Ishikawa (cell line): Measurements from ENCODE around the gene MAGI2.

Source experiments
- CEBPB ChIP-seq: IDR thresholded peaks from 2 replicates; pipeline ENCODE4 v1.6.1; 2012
- CREB1 ChIP-seq: IDR thresholded peaks from 2 replicates; pipeline ENCODE4 v1.6.1; 2012; ENCODE audit warnings: low read depth
- EGR1 ChIP-seq: IDR thresholded peaks from 2 replicates; pipeline ENCODE4 v1.6.1; 2012
- EP300 ChIP-seq: IDR thresholded peaks from 2 replicates; pipeline ENCODE4 v1.6.1; 2012; ENCODE audit warnings: borderline replicate concordance
- FOXM1 ChIP-seq: IDR thresholded peaks from 2 replicates; pipeline ENCODE4 v1.6.1; 2012; ENCODE audit warnings: low read depth, borderline replicate concordance
- NFIC ChIP-seq: IDR thresholded peaks from 2 replicates; pipeline ENCODE4 v1.6.1; 2012
- RAD21 ChIP-seq: IDR thresholded peaks from 2 replicates; pipeline ENCODE4 v1.6.1; 2012; ENCODE audit warnings: low read depth
- REST ChIP-seq: IDR thresholded peaks from 2 replicates; pipeline ENCODE4 v1.6.1; 2012; ENCODE audit warnings: low read depth, mild to moderate bottlenecking
- TAF1 ChIP-seq: IDR thresholded peaks from 2 replicates; pipeline ENCODE4 v1.6.1; 2012; ENCODE audit warnings: low read depth, mild to moderate bottlenecking
- TCF12 ChIP-seq: IDR thresholded peaks from 2 replicates; pipeline ENCODE4 v1.6.1; 2012; ENCODE audit warnings: low read depth
- TEAD4 ChIP-seq: IDR thresholded peaks from 2 replicates; pipeline ENCODE4 v1.6.1; 2012
- USF1 ChIP-seq: IDR thresholded peaks from 2 replicates; pipeline ENCODE4 v1.6.1; 2012
- YY1 ChIP-seq: IDR thresholded peaks from 2 replicates; pipeline ENCODE4 v1.6.1; 2012; ENCODE audit warnings: low read depth
- ZBTB7A ChIP-seq: IDR thresholded peaks from 2 replicates; pipeline ENCODE4 v1.6.1; 2012; ENCODE audit warnings: low read depth
- TF ChIP-seq, protein P1 (sequence below): IDR thresholded peaks from 2 replicates; pipeline ENCODE4 v1.6.1; 2012

MAGI2 gene

GRCh38 chr7:78264105-78264504 lies 1189.4 kb downstream of the MAGI2 start:
- TF ChIP-seq EP300 = no peak
- no peak for TF ChIP-seq CEBPB
- TF ChIP-seq TEAD4 = no peak
- no peak for TF ChIP-seq EGR1
- no peak for TF ChIP-seq REST
- TF ChIP-seq TAF1 = no peak
- TF ChIP-seq CREB1 = no peak
- no peak for TF ChIP-seq YY1
- no peak for TF ChIP-seq NFIC

- TF ChIP-seq FOXM1 (no peak), NFIC (no peak), TCF12 (no peak), USF1 (no peak), CREB1 (no peak), ZBTB7A (no peak), EP300 (no peak), EGR1 (no peak), REST (no peak), RAD21 (no peak), TEAD4 (no peak), YY1 (no peak), CEBPB (no peak)
Observed at GRCh38 chr7:78261739-78262138, 1191.7 kb downstream of the MAGI2 start.

DNA sequence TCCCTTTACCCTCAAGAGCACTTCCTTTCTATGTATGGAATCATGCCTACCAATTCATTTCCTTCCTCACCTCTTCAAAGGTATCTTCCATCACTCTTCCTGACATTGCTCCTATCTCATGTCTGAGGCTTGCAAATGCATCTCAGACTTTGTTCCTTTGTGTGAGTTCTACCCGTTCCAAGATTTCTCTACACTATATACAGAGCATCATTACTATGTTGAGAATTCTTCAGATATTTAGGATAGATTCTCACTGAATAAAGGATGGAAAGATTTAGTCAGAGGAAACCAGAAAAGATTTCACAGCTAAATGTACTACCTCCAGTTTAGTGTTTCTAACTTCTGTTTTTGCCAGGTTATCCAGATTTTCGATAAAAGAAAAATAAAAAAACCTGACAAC lies 1192.2 kb downstream of the MAGI2 start:
- no peak for TF ChIP-seq CEBPB
- TF ChIP-seq EGR1 = no peak
- no peak for TF ChIP-seq TAF1

GRCh38 chr7:78260826-78261225 lies 1192.6 kb downstream of the MAGI2 start:
- TF ChIP-seq CREB1 (no peak), CEBPB (no peak), TAF1 (no peak), NFIC (no peak), RAD21 (no peak), USF1 (no peak), YY1 (no peak), REST (no peak), EGR1 (no peak), FOXM1 (no peak), TEAD4 (no peak), EP300 (no peak), TCF12 (no peak), ZBTB7A (no peak)
- TF ChIP-seq, protein P1, sequence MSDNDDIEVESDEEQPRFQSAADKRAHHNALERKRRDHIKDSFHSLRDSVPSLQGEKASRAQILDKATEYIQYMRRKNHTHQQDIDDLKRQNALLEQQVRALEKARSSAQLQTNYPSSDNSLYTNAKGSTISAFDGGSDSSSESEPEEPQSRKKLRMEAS = no peak

- TF ChIP-seq NFIC = no peak
- TF ChIP-seq RAD21 = no peak
Observed at GRCh38 chr7:78254726-78255055, 1198.8 kb downstream of the MAGI2 start.
